CD14-positive monocyte (primary cell): ENCODE results near the gene FOXRED2. TPM values are rescaled to one million over a fixed set of nuclear protein-coding genes. Genes with fewer than 3 reads are reported as not detected.
"Not testable (repeated sequence)": the region's sequence is repeated elsewhere in the genome, so short reads cannot be mapped to it uniquely, and the experiment has no call there.

Experiments used
- DNase-seq, 3 donors: peaks; one replicate each; pipeline ENCODE4 v3.0.0-alpha.2; 2011 to 2022
- H2AFZ ChIP-seq: 2 replicates; pipeline ENCODE4 v1.6.0; 2012; ENCODE audit warnings: mild to moderate bottlenecking, low read depth, low read length, inconsistent platforms; ENCODE audit not compliant: insufficient read depth, poor library complexity, severe bottlenecking
- H3K27ac ChIP-seq, 2 donors: 1 replicate in 1 of 2; 2 replicates in 1 of 2; pipeline ENCODE4 v1.5.1; 2012 to 2013; ENCODE audit warnings: low read length in 2 of 2, control low read depth in 1 of 2, inconsistent platforms in 1 of 2, low read depth in 1 of 2, mild to moderate bottlenecking in 1 of 2
- H3K27me3 ChIP-seq, 2 donors: one replicate each; pipeline versions ENCODE4 v1.6.0 to v1.6.1; 2011 to 2013; ENCODE audit warnings: low read length in 2 of 2; ENCODE audit not compliant: control insufficient read depth in 2 of 2, insufficient read depth in 2 of 2
- H3K36me3 ChIP-seq, 2 donors: replicated peaks in 1 of 2; 1 replicate in 1 of 2; 2 replicates in 1 of 2; pipeline versions ENCODE4 v1.5.1 to v1.6.1; 2012 to 2013; ENCODE audit warnings: low read length in 2 of 2, control low read depth in 1 of 2, inconsistent platforms in 1 of 2, mild to moderate bottlenecking in 1 of 2; ENCODE audit not compliant: insufficient read depth in 2 of 2, control insufficient read depth in 1 of 2
- H3K4me1 ChIP-seq, 2 donors: 1 replicate in 1 of 2; 2 replicates in 1 of 2; pipeline versions ENCODE4 v1.5.1 to v1.6.1; 2012 to 2013; ENCODE audit warnings: low read length in 2 of 2, control low read depth in 1 of 2, inconsistent platforms in 1 of 2, mild to moderate bottlenecking in 1 of 2, moderate library complexity in 1 of 2; ENCODE audit not compliant: insufficient read depth in 2 of 2, control insufficient read depth in 1 of 2
- H3K4me2 ChIP-seq: replicated peaks from 2 replicates; pipeline ENCODE3; 2012; ENCODE audit warnings: low read length, moderate library complexity, mild to moderate bottlenecking; ENCODE audit not compliant: poor library complexity, severe bottlenecking; ENCODE audit errors: extremely low read depth
- H3K4me3 ChIP-seq, 3 experiments: fragments of 200-600 bp in 1 of 3; sonication (generic) in 1 of 3; replicated peaks in 1 of 3; 1 replicate in 2 of 3; 2 replicates in 1 of 3; pipeline ENCODE4 v1.5.1; 2011 to 2013; ENCODE audit warnings: low read length in 3 of 3, mild to moderate bottlenecking in 3 of 3, control low read depth in 2 of 3, low read depth in 2 of 3, inconsistent platforms in 1 of 3, moderate library complexity in 1 of 3
- H3K79me2 ChIP-seq: 2 replicates; pipeline ENCODE4 v1.6.0; 2012; ENCODE audit warnings: mild to moderate bottlenecking, control low read depth, inconsistent platforms, low read length, moderate library complexity; ENCODE audit not compliant: insufficient read depth
- H3K9ac ChIP-seq: 2 replicates; pipeline ENCODE4 v1.6.0; 2017; ENCODE audit warnings: low read length, mild to moderate bottlenecking; ENCODE audit not compliant: insufficient read depth, poor library complexity, severe bottlenecking
- H3K9me3 ChIP-seq, 2 donors: replicated peaks in 1 of 2; 1 replicate in 1 of 2; 2 replicates in 1 of 2; pipeline versions ENCODE4 v1.5.1 to v1.6.1; 2012 to 2013; ENCODE audit warnings: low read length in 2 of 2, control low read depth in 1 of 2; ENCODE audit not compliant: control insufficient read depth in 1 of 2, insufficient read depth in 1 of 2
- H4K20me1 ChIP-seq: 2 replicates; pipeline ENCODE4 v1.6.0; 2012; ENCODE audit warnings: mild to moderate bottlenecking, low read length, control low read depth, moderate library complexity; ENCODE audit not compliant: insufficient read depth
- H3K27ac Mint-ChIP-seq, 7 donors: one replicate each; pipeline ENCODE4 v1.8.0; 2020; ENCODE audit warnings: mild to moderate bottlenecking in 7 of 7, mixed read lengths in 7 of 7, moderate library complexity in 6 of 7, inconsistent platforms in 2 of 7
- H3K27me3 Mint-ChIP-seq, 3 donors: one replicate each; pipeline ENCODE4 v1.8.0; 2021 to 2022; ENCODE audit warnings: low read depth in 3 of 3, mild to moderate bottlenecking in 3 of 3, mixed read lengths in 3 of 3, moderate library complexity in 3 of 3, inconsistent platforms in 1 of 3
- H3K36me3 Mint-ChIP-seq, 2 donors: one replicate each; pipeline ENCODE4 v1.8.0; 2020; ENCODE audit warnings: mixed read lengths in 2 of 2, inconsistent platforms in 1 of 2, mild to moderate bottlenecking in 1 of 2
- H3K4me1 Mint-ChIP-seq: one replicate; pipeline ENCODE4 v1.8.0; 2020; ENCODE audit warnings: mild to moderate bottlenecking, mixed read lengths
- H3K4me3 Mint-ChIP-seq, 2 donors: one replicate each; pipeline ENCODE4 v1.8.0; 2020; ENCODE audit warnings: mild to moderate bottlenecking in 2 of 2, mixed read lengths in 2 of 2, moderate library complexity in 1 of 2
- H3K9me3 Mint-ChIP-seq, 7 donors: one replicate each; pipeline ENCODE4 v1.8.0; 2020 to 2022; ENCODE audit warnings: mixed read lengths in 7 of 7, mild to moderate bottlenecking in 6 of 7, moderate library complexity in 6 of 7, inconsistent platforms in 2 of 7
- WGBS: methylation state at CpG from one replicate; pipeline ENCODE4 v1.1.5; 2013; ENCODE audit warnings: missing lambda C conversion rate; ENCODE audit not compliant: insufficient coverage; 5-methylcytosine and 5-hydroxymethylcytosine counted together
- intact Hi-C, 2 donors: fragments of 100-400 bp; cut with micrococcal nuclease; formaldehyde crosslinking; loops; one replicate each; pipeline versions ENCODE4 v1.15.0 to v1.15.1; 2023
- polyA plus RNA-seq, 3 donors: library from polyadenylated mRNA; depleted of rRNA in 1 of 3; unstranded in 2 of 3; stranded (reverse) in 1 of 3; fragments of 300-500 nt in 2 of 3; fragments of >200 nt in 1 of 3; fragmentation: Illumina TruSeq in 2 of 3; gene quantifications; 1 replicate in 2 of 3; 2 replicates in 1 of 3; pipeline ENCODE4 v1.2.3, GENCODE V29; 2012 to 2021
- TF ChIP-seq, protein P1 (sequence below): fragments of 200-600 bp; IDR thresholded peaks from one replicate; pipeline ENCODE4 v1.8.0; 2022; ENCODE audit warnings: antibody characterized with exemption, mild to moderate bottlenecking

FOXRED2 gene
- polyA plus RNA-seq, 3 donors = 1.5 to 2.0 (median 1.9) TPM

DNA sequence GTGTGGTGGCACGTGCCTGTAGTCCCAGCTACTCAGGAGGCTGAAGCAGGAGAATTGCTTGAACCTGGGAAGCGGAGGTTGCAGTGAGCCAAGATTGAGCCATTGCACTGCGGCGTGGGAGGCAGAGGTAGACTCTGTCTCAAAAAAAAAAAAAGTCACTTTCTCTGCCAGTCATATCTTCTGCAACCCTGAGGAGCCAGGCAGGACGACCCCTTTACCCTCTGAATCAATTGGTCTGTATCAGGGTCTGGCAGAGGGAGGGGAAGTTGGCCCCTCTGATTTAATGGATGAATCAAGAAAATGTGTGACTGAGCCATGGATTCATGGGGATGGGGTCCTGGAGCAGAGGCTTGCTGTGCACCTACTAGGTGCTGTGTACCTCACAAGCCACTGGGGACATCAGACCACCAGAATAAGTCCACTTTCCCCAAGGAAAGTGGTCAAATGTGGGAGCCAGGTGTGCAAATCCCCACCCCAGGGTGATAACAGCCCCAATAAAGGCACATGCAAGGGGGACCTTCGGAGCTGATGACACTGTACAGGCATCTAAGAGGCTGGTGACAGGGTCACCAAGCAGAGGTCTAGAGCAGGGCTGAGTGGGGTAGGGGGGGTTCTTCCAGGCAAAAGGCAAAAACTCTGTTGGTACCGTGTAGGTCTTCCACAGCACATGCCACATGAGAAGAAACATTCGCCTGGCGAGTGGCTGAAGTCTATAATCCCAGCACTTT is 54.4 kb downstream of the FOXRED2 start:
- Histone ChIP-seq H3K4me3 (peak overlapping the region in 1 of 3 experiments; percentile 18), H3K9ac (no peak overlapping the region), H4K20me1 (no peaks in the 10 kb centered on the region), H2AFZ (no peak overlapping the region), H3K79me2 (peaks cover 11% of the 10 kb centered on the region), H3K9me3 (no peaks in the 10 kb centered on the region), H3K27me3 (no peaks in the 10 kb centered on the region), H3K4me1 (peaks cover 93% of the 10 kb centered on the region in 2 donors), H3K36me3 (no peaks in the 10 kb centered on the region), H3K4me2 (peak overlapping the region; percentile 45), H3K27ac (peak overlapping the region; percentile 63 to 79)
- intact Hi-C loops = loop anchor here (5.0 kb wide), 2 partner anchors 65 to 120 kb away; partner anchors contain the start of gene MYH9 (in 2 of the 2)
- H3K4me1 Mint-ChIP-seq = peaks cover 82% of the 10 kb centered on the region
- H3K4me3 Mint-ChIP-seq = peak overlapping the region; percentile 61 to 66
- no peaks in the 10 kb centered on the region for H3K36me3 Mint-ChIP-seq
- peaks cover 0 to 2% (median 0%) of the 10 kb centered on the region in 3 donors for H3K27me3 Mint-ChIP-seq
- TF ChIP-seq, protein P1, sequence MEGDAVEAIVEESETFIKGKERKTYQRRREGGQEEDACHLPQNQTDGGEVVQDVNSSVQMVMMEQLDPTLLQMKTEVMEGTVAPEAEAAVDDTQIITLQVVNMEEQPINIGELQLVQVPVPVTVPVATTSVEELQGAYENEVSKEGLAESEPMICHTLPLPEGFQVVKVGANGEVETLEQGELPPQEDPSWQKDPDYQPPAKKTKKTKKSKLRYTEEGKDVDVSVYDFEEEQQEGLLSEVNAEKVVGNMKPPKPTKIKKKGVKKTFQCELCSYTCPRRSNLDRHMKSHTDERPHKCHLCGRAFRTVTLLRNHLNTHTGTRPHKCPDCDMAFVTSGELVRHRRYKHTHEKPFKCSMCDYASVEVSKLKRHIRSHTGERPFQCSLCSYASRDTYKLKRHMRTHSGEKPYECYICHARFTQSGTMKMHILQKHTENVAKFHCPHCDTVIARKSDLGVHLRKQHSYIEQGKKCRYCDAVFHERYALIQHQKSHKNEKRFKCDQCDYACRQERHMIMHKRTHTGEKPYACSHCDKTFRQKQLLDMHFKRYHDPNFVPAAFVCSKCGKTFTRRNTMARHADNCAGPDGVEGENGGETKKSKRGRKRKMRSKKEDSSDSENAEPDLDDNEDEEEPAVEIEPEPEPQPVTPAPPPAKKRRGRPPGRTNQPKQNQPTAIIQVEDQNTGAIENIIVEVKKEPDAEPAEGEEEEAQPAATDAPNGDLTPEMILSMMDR = no peak
- DNase-seq = no peak
- peak overlapping the region; percentile 89 to 98 (median 93) for H3K27ac Mint-ChIP-seq
- H3K9me3 Mint-ChIP-seq = peaks cover 0 to 2% (median 0%) of the 10 kb centered on the region in 7 donors
- 100% methylated on average over 1 of the region's 9 CpGs for WGBS

DNA sequence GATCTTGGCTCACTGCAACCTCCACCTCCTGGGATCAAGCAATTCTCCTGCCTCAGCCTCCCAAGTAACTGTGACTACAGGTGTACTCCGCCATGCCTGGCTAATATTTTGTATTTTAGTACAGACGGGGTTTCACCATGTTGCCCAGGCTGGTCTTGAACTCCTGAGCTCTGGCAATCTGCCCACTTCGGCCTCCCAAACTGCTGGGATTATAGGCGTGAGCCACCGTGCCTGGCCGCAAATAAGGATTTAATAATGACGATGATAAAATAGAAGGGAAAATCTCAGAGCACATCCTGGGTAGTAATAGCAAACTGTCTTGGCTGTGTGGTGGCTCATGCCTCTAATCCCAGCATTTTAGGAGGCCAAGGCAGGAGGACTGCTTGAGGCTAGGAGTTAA is 55.9 kb downstream of the FOXRED2 start:
- H3K36me3 ChIP-seq, H4K20me1 ChIP-seq, H3K4me3 Mint-ChIP-seq, H3K9ac ChIP-seq, H3K27me3 Mint-ChIP-seq, H3K9me3 Mint-ChIP-seq, H3K4me2 ChIP-seq, H3K36me3 Mint-ChIP-seq, H3K27me3 ChIP-seq, DNase-seq, H3K9me3 ChIP-seq, H2AFZ ChIP-seq: not testable (repeated sequence)
- Histone ChIP-seq H3K4me3 (peak overlapping the region in 1 of 3 experiments; percentile 29), H3K4me1 (peaks cover 92 to 100% of the 10 kb centered on the region in 2 donors), H3K27ac (peak overlapping the region; percentile 79), H3K79me2 (peaks cover 11% of the 10 kb centered on the region)
- Mint-ChIP-seq H3K4me1 (peaks cover 79% of the 10 kb centered on the region), H3K27ac (peak overlapping the region; percentile 89 to 98 (median 93))
- 96% methylated on average over 7 of the region's 7 CpGs for WGBS
- intact Hi-C loops = loop anchor here (5.0 kb wide), 2 partner anchors 64 to 119 kb away; partner anchors contain the start of gene MYH9 (in 2 of the 2)
